Parathyroid adenoma (tissue), 2 donors: ENCODE data around the gene TMEM63A.

Source experiments
- H2AFZ ChIP-seq: fragments of 300-600 bp; sonication (generic); one replicate; pipeline ENCODE4 v1.7.0; 2017; ENCODE audit warnings: antibody characterized with exemption, mild to moderate bottlenecking
- H3K27ac ChIP-seq: fragments of 300-600 bp; sonication (generic); one replicate; pipeline ENCODE4 v1.7.0; 2017
- H3K27me3 ChIP-seq: fragments of 300-600 bp; sonication (generic); one replicate; pipeline ENCODE4 v1.7.0; 2017; ENCODE audit warnings: low read length; ENCODE audit not compliant: control insufficient read depth, insufficient read depth
- H3K36me3 ChIP-seq: fragments of 300-600 bp; sonication (generic); one replicate; pipeline ENCODE4 v1.7.0; 2017; ENCODE audit warnings: low read length; ENCODE audit not compliant: control insufficient read depth, insufficient read depth
- H3K4me1 ChIP-seq: fragments of 300-600 bp; sonication (generic); one replicate; pipeline ENCODE4 v1.7.0; 2017; ENCODE audit warnings: control low read depth
- H3K4me2 ChIP-seq: fragments of 300-600 bp; sonication (generic); one replicate; pipeline ENCODE4 v1.7.0; 2017; ENCODE audit warnings: low read length
- H3K4me3 ChIP-seq: fragments of 300-600 bp; sonication (generic); one replicate; pipeline ENCODE4 v1.7.0; 2017; ENCODE audit warnings: low read depth, low read length
- H3K79me2 ChIP-seq: fragments of 300-600 bp; sonication (generic); one replicate; pipeline ENCODE4 v1.7.0; 2017; ENCODE audit warnings: control low read depth
- H3K9ac ChIP-seq: fragments of 300-600 bp; sonication (generic); one replicate; pipeline ENCODE4 v1.7.0; 2017; ENCODE audit warnings: mild to moderate bottlenecking
- H3K9me3 ChIP-seq: fragments of 300-600 bp; sonication (generic); one replicate; pipeline ENCODE4 v1.7.0; 2017; ENCODE audit warnings: low read length; ENCODE audit not compliant: control insufficient read depth
- TF ChIP-seq, protein P1 (sequence below): fragments of 300-600 bp; sonication (generic); IDR thresholded peaks from one replicate; pipeline ENCODE4 v1.7.0; 2017; ENCODE audit warnings: antibody characterized with exemption, mild to moderate bottlenecking
- donor health status: primary hyperparathyroidism.

The TMEM63A gene

DNA sequence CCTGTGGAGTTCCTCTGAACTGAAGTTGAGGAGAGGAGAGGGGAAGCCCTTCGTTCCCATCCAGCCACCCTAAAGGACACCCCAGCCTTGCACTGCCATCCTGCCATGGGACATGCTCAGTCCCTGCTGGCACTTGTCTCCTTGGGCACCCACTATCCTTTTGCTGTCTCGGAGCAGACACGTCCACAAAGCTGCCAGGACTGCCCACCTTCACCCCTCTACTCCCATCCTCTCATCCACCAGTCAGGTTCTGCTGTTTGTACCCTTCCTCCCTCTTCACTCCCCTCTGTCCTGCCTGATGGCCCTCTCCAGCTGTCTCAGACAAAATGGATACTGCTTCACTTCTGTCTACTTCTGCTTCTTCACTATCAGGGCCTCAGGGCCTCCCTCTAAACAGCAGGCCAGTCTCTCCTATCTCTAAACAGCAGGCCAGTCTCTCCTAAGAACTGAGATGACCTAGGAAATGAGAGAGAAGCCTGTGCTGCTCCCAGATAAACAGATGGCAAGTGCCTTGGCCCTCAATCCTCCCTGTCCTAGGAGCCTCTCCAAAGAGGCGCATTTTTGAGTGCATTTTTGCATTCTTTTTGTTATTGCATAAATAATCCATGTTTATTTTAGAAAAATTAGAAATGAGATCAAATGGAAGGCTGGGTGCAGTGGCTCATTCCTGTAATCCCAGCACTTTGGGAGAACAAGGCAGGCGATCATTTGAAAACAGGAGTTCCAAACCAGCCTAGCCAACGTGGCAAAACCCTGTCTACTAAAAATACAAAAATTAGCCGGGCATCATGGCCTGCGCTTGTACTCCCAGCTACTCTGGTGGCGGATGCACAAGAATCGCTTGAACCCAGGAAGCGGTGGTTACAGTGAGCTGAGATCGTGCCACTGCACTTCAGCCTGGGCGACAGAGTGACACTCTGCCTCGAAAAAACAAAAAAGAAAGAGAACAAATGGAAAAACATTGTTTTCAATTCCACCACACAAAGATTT is 46.3 kb upstream of the TMEM63A start:
- H3K9me3 ChIP-seq: no peaks in the 10 kb centered on the region
- H3K4me2 ChIP-seq: no peak overlapping the region
- no peak overlapping the region for H3K9ac ChIP-seq
- H3K79me2 ChIP-seq: no peaks in the 10 kb centered on the region
- H3K27ac ChIP-seq: no peak overlapping the region
- TF ChIP-seq, protein P1, sequence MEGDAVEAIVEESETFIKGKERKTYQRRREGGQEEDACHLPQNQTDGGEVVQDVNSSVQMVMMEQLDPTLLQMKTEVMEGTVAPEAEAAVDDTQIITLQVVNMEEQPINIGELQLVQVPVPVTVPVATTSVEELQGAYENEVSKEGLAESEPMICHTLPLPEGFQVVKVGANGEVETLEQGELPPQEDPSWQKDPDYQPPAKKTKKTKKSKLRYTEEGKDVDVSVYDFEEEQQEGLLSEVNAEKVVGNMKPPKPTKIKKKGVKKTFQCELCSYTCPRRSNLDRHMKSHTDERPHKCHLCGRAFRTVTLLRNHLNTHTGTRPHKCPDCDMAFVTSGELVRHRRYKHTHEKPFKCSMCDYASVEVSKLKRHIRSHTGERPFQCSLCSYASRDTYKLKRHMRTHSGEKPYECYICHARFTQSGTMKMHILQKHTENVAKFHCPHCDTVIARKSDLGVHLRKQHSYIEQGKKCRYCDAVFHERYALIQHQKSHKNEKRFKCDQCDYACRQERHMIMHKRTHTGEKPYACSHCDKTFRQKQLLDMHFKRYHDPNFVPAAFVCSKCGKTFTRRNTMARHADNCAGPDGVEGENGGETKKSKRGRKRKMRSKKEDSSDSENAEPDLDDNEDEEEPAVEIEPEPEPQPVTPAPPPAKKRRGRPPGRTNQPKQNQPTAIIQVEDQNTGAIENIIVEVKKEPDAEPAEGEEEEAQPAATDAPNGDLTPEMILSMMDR: no peak
- no peak overlapping the region for H3K4me3 ChIP-seq
- no peaks in the 10 kb centered on the region for H3K27me3 ChIP-seq
- H2AFZ ChIP-seq: peak overlapping the region; percentile 46
- H3K36me3 ChIP-seq: no peaks in the 10 kb centered on the region
- no peaks in the 10 kb centered on the region for H3K4me1 ChIP-seq

DNA sequence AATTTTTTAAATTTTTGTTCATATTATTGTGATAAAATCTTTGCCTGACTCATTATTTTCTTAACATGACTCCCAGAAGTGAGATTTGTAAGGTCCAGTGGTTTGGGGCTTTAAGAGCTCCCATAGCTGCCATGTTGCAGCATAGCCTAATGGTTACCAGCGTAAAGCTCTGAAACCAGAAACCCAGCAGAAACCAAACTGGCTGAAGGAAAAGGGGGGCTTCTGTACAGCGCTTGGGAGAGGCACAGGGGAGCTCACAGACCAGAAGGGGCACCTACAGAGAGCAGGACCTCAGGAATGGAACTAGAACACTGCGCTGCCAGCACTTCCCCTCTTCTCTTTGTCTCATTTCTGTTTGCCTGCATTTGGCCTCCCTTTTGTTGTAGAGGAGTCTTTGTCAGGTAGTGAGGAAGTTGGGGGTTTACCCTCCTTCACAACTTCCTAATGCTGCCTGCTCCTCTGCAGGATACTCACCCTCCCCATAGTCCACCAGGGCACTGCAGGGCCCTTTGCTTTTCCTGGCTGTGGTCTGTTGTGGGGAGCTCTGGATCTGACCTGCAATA is 44.5 kb upstream of the TMEM63A start:
- H3K9ac ChIP-seq: no peak overlapping the region
- no peak overlapping the region for H3K27ac ChIP-seq
- TF ChIP-seq, protein P1: no peak
- no peaks in the 10 kb centered on the region for H3K4me1 ChIP-seq
- H3K4me3 ChIP-seq: no peak overlapping the region
- no peaks in the 10 kb centered on the region for H3K9me3 ChIP-seq
- no peak overlapping the region for H2AFZ ChIP-seq
- no peaks in the 10 kb centered on the region for H3K36me3 ChIP-seq
- H3K27me3 ChIP-seq: no peaks in the 10 kb centered on the region
- no peaks in the 10 kb centered on the region for H3K79me2 ChIP-seq
- H3K4me2 ChIP-seq: no peak overlapping the region

DNA sequence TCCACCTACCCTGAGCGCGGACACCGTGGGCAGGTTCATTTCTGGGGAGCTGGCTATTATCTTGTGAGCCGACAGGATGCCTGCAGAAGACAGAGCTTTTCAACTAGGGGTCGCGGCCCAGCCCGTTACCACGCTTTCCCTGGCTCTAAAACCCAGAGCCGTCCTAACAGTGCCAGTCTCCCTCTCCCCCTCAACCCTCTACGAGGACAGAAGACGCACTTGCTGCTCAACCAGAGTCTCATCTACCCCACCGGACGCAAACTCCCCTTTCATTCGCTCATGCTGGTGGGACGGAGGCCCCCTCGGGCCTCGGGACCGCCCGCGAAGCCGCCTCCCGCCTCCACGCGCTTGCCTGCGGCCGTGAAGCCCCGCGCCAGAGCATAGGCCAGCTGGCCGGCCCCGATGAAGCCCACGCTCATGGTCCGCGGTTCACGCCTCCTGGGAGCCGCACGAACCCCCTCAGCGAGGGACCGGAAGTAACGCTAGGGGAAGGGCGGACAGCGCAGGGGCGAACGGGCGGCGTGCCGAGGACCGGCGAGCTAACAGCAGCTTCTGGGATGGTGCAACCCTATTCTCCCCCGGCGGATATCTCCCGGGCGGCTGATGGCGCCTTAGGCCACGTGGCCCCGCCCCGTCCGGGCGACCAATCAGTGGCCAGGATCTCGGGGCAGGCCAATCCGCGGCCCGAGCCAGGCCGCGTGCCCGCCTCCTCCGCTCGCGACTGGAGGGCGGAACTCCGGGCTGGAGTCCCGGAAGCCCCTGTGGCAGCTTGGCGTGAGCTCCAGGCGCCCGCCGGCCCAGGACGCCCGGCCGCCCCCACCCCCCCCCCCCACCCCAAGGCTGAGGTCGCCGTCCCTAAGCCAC is 41.7 kb upstream of the TMEM63A start, which contains the start of gene PYCR2:
Gene PYCR2, minus strand, starts transcription at position 559 of the 864 bp plus-strand sequence. Its CDS starts 140 bp downstream, at position 419.
- Histone ChIP-seq H2AFZ (peak within 1 kb of the TSS; percentile 92), H3K27me3 (no peaks in the 10 kb centered on the region), H3K9ac (peak within 1 kb of the TSS; percentile 69), H3K36me3 (no peaks in the 10 kb centered on the region), H3K4me2 (peak within 1 kb of the TSS; percentile 97), H3K4me1 (no peaks in the 10 kb centered on the region), H3K9me3 (no peaks in the 10 kb centered on the region), H3K27ac (peak within 1 kb of the TSS; percentile 77), H3K4me3 (peak within 1 kb of the TSS; percentile 85), H3K79me2 (no peaks in the 10 kb centered on the region)
- TF ChIP-seq, protein P1: no peak

DNA sequence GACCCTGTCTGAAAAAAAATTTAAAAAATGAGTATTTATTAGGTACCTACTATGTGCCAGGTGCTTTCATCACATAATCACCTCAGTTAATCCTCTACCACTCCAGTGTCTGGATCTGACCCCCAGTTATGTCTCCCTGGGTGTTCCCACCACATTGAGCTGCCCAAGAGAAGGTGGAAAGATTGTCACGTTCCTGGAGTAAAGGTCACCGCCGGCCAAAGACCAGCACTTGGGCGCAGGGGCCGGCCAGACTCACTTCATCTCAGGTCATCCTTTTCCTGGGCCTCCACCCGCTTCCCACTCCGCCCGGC is 41.2 kb upstream of the TMEM63A start:
- Histone ChIP-seq H3K79me2 (no peaks in the 10 kb centered on the region), H3K4me3 (peak overlapping the region; percentile 85), H2AFZ (peak overlapping the region; percentile 92), H3K4me1 (no peaks in the 10 kb centered on the region), H3K27ac (peak overlapping the region; percentile 77), H3K4me2 (peak overlapping the region; percentile 93), H3K9me3 (no peaks in the 10 kb centered on the region), H3K9ac (peak overlapping the region; percentile 69), H3K27me3 (no peaks in the 10 kb centered on the region), H3K36me3 (no peaks in the 10 kb centered on the region)
- TF ChIP-seq, protein P1: no peak
